ACC112 (cell line): ENCODE results near the gene IBTK.
"Not testable (repeated sequence)": the region's sequence is repeated elsewhere in the genome, so short reads cannot be mapped to it uniquely, and the experiment has no call there.

Source experiments
- H2AFZ ChIP-seq: fragments of 200-600 bp; sonication (generic); one replicate; pipeline ENCODE4 v1.6.0; 2017; ENCODE audit warnings: antibody characterized with exemption, low read length; ENCODE audit not compliant: unreplicated experiment
- H3K27ac ChIP-seq: fragments of 200-600 bp; sonication (generic); 2 replicates; pipeline ENCODE4 v1.5.1; 2014; ENCODE audit warnings: low read depth, mild to moderate bottlenecking, antibody characterized with exemption, low read length, moderate library complexity
- H3K27me3 ChIP-seq: fragments of 200-600 bp; sonication (generic); 2 replicates; pipeline ENCODE4 v1.6.1; 2014; ENCODE audit warnings: mild to moderate bottlenecking, antibody characterized with exemption, low read length, moderate library complexity, mixed read lengths; ENCODE audit not compliant: insufficient read depth
- H3K36me3 ChIP-seq: fragments of 200-600 bp; sonication (generic); 2 replicates; pipeline ENCODE4 v1.6.1; 2016; ENCODE audit warnings: mild to moderate bottlenecking, antibody characterized with exemption, low read length, moderate library complexity, mixed read lengths; ENCODE audit not compliant: insufficient read depth
- H3K4me1 ChIP-seq: fragments of 200-600 bp; sonication (generic); one replicate; pipeline ENCODE4 v1.6.1; 2016; ENCODE audit warnings: low read length, mixed read lengths; ENCODE audit not compliant: insufficient read depth, unreplicated experiment, control insufficient read depth
- H3K4me3 ChIP-seq: fragments of 200-600 bp; sonication (generic); 2 replicates; pipeline ENCODE4 v1.5.1; 2014; ENCODE audit warnings: mild to moderate bottlenecking, low read depth, low read length
- H3K79me2 ChIP-seq: fragments of 200-600 bp; sonication (generic); one replicate; pipeline ENCODE4 v1.6.0; 2016; ENCODE audit warnings: low read length; ENCODE audit not compliant: control insufficient read depth, unreplicated experiment, insufficient read depth

The IBTK gene

DNA sequence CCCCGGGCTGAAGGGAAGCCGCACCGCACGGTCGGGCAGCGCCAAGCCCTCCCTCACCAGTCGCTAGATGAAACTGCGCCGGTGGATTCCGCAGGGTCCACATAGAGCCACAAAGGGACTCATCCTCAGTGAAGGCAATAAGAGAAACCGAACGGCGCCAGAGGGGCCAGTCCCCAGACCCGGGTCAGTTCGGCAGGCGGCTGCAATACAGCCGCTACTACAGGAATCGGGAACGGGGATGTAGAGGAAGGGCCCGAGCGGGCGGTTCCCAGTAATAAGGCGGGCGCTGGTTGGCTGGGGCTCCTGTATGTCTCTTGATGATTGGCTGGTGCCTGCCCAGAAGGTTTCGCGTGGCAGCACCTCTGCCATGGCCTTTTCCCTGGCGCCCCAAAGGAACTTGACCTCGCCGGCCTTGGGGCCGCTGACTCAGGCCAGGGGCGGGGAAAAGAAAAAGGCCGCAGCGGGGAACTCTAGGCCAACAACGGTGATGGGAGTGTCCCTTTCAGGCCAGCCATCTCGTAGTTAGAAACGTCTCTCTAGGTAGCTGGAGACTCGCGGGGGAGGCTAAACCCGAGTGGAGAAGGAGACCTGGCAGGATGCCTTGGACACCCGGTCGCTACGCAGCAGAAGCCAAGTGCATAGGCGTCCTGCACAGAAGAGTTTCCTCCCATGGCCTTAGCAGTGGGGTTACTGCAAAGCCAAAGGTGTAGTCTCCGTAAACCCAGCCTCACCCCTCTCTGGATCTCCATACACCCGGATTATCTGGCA is at the start of gene IBTK:
TSS of gene IBTK (minus strand) at position 240 of the 768 bp plus-strand sequence. CDS start 7,258 bp downstream, outside the sequence.
- peak within 1 kb of the TSS; percentile 84 for H3K27ac ChIP-seq
- no peaks in the 10 kb centered on the region for H3K27me3 ChIP-seq
- peak within 1 kb of the TSS; percentile 91 for H3K4me3 ChIP-seq
- H2AFZ ChIP-seq: peak within 1 kb of the TSS; percentile 96
- H3K4me1 ChIP-seq: peaks cover 38% of the 10 kb centered on the region
- H3K36me3 ChIP-seq: no peaks in the 10 kb centered on the region
- peaks cover 53% of the 10 kb centered on the region for H3K79me2 ChIP-seq

GRCh38 chr6:82283771-82284410 is 36.3 kb upstream of the IBTK start:
- Histone ChIP-seq H3K4me1 (no peaks in the 10 kb centered on the region), H2AFZ (no peak overlapping the region), H3K79me2 (no peaks in the 10 kb centered on the region), H3K27ac (no peak overlapping the region), H3K27me3 (0 out of 2 replicates have a peak, but pooled peaks cover 4% of the 10 kb centered on the region), H3K4me3 (no peak overlapping the region), H3K36me3 (no peaks in the 10 kb centered on the region)

DNA sequence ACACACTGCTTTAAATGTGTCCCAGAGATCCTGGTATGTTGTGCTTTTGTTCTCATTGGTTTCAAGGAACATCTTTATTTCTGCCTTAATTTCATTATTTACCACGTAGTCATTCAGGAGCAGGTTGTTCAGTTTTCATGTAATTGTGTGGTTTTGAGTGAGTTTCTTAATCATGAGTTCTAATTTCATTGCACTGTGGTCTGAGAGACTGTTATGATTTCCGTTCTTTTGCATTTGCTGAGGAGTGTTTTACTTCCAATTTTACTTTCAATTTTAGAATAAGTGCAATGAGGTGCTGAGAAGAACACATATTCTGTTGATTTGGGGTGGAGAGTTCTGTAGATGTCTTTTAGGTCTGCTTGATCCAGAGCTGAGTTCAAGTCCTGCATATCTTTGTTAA is 34.0 kb upstream of the IBTK start:
- not testable (repeated sequence) for H3K27ac ChIP-seq, H3K4me1 ChIP-seq, H3K4me3 ChIP-seq, H3K36me3 ChIP-seq, H2AFZ ChIP-seq, H3K27me3 ChIP-seq, H3K79me2 ChIP-seq

- H3K36me3 ChIP-seq: no peaks in the 10 kb centered on the region
- H3K4me3 ChIP-seq: no peak overlapping the region
- no peak overlapping the region for H2AFZ ChIP-seq
- no peaks in the 10 kb centered on the region for H3K79me2 ChIP-seq
- no peaks in the 10 kb centered on the region for H3K4me1 ChIP-seq
- no peak overlapping the region for H3K27ac ChIP-seq
- no peaks in the 10 kb centered on the region for H3K27me3 ChIP-seq
Observed at GRCh38 chr6:82277686-82278085, 30.1 kb upstream of the IBTK start.

GRCh38 chr6:82275686-82276085 is 28.1 kb upstream of the IBTK start:
- Histone ChIP-seq H3K36me3 (no peaks in the 10 kb centered on the region), H3K27me3 (no peaks in the 10 kb centered on the region), H3K79me2 (no peaks in the 10 kb centered on the region), H3K4me1 (no peaks in the 10 kb centered on the region), H3K27ac (no peak overlapping the region), H2AFZ (no peak overlapping the region), H3K4me3 (no peak overlapping the region)

- Histone ChIP-seq H3K4me1 (peaks cover 4% of the 10 kb centered on the region), H3K27ac (no peak overlapping the region), H3K4me3 (no peak overlapping the region), H3K79me2 (no peaks in the 10 kb centered on the region), H3K27me3 (no peaks in the 10 kb centered on the region), H2AFZ (no peak overlapping the region), H3K36me3 (no peaks in the 10 kb centered on the region)
Observed at GRCh38 chr6:82273295-82273694, 25.8 kb upstream of the IBTK start.

DNA sequence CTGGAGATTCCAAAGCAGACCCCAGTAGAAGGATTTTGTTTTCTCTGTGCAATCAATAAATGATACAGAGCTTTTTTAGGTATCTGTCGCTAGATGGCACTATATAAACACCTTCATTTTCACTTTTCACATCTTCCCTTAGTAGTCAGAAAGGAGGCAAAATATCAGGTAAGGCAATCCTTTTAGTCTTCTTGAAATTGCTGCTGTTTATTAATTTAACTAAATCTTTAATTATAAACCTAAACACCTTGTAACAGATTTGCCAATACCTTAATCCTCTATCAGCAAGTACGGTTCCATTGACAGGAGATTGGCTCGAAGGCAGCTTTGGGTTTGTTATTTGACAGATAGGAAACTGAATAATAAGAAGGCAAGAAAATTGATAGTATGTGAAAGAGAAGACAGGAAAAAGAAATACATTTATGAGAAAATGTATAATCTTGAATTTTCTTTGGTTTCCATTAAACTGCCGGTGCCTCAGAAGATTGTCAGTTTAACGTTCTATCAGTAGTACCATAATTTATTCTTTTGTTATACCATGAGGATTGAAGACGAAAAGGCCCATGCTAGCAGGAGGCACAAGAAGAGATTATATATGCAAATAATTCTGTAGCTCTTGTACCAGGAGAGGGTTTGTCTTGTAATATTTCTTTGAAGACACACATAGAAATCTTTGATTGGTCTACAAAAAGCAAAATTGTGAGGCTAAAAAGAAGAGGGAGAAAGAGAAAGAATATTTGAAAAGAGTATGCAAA is 23.5 kb upstream of the IBTK start:
- Histone ChIP-seq H3K27me3 (no peaks in the 10 kb centered on the region), H2AFZ (peak overlapping the region; percentile 18)

GRCh38 chr6:82268301-82268846 is 20.8 kb upstream of the IBTK start:
- no peaks in the 10 kb centered on the region for H3K27me3 ChIP-seq
- no peaks in the 10 kb centered on the region for H3K36me3 ChIP-seq
- no peaks in the 10 kb centered on the region for H3K79me2 ChIP-seq
- no peak overlapping the region for H2AFZ ChIP-seq
- H3K27ac ChIP-seq: no peak overlapping the region
- no peak overlapping the region for H3K4me3 ChIP-seq
- peaks cover 4% of the 10 kb centered on the region for H3K4me1 ChIP-seq

More for the DNA sequence above, 23.5 kb upstream of the IBTK start:
- Histone ChIP-seq H3K36me3 (no peaks in the 10 kb centered on the region), H3K4me1 (peaks cover 4% of the 10 kb centered on the region), H3K4me3 (no peak overlapping the region), H3K27ac (no peak overlapping the region), H3K79me2 (no peaks in the 10 kb centered on the region)

DNA sequence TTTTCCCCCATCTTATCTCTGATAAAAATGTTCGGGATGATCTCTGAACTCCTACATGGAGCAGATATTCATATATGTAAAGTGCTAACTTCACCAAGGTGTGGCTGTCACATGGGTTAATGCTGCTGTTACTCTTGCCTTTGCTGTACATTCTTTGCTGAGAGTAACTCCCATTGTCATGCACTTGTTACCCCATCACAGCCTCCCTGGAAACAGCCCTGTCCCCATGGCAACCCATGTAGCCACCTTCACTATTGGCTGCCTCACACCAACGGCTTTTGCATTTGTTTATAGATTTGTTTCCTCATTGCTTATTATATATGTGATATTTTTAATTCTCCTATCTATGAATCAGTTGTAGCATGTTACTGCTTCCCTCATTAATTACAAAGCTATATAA is 17.3 kb upstream of the IBTK start:
- H3K79me2 ChIP-seq: no peaks in the 10 kb centered on the region
- no peak overlapping the region for H3K27ac ChIP-seq
- no peak overlapping the region for H2AFZ ChIP-seq
- no peak overlapping the region for H3K4me3 ChIP-seq
- H3K4me1 ChIP-seq: peaks cover 17% of the 10 kb centered on the region
- H3K27me3 ChIP-seq: no peaks in the 10 kb centered on the region
- H3K36me3 ChIP-seq: no peaks in the 10 kb centered on the region

GRCh38 chr6:82264321-82264720 is 16.8 kb upstream of the IBTK start:
- H3K27ac ChIP-seq: no peak overlapping the region
- no peak overlapping the region for H2AFZ ChIP-seq
- no peaks in the 10 kb centered on the region for H3K27me3 ChIP-seq
- no peak overlapping the region for H3K4me3 ChIP-seq
- no peaks in the 10 kb centered on the region for H3K36me3 ChIP-seq
- H3K4me1 ChIP-seq: peaks cover 17% of the 10 kb centered on the region
- no peaks in the 10 kb centered on the region for H3K79me2 ChIP-seq
